Neural crest cell (in vitro differentiated cells): ENCODE data around the gene TERB1. TPM values are rescaled to one million over a fixed set of nuclear protein-coding genes. Genes with fewer than 3 reads are reported as not detected.
A peak's percentile ranks its signal among the peaks of the same experiment; 100 is the strongest.

Experiments
- DNase-seq: peaks from one replicate; pipeline ENCODE4 v3.0.0; 2021; ENCODE audit warnings: low read depth, mixed read lengths, low spot score
- H3K27ac Mint-ChIP-seq: one replicate; pipeline ENCODE4 v1.8.0; 2021; ENCODE audit warnings: mild to moderate bottlenecking, mixed read lengths; ENCODE audit not compliant: unreplicated experiment
- H3K27me3 Mint-ChIP-seq: 2 replicates; pipeline ENCODE4 v1.8.0; 2021; ENCODE audit warnings: low read depth, mild to moderate bottlenecking, mixed read lengths
- H3K36me3 Mint-ChIP-seq: 2 replicates; pipeline ENCODE4 v1.8.0; 2021; ENCODE audit warnings: low read depth, mild to moderate bottlenecking, mixed read lengths
- H3K4me1 Mint-ChIP-seq: 2 replicates; pipeline ENCODE4 v1.8.0; 2021; ENCODE audit warnings: mixed read lengths
- H3K4me3 Mint-ChIP-seq: one replicate; pipeline ENCODE4 v1.8.0; 2021; ENCODE audit warnings: mild to moderate bottlenecking, mixed read lengths
- H3K9me3 Mint-ChIP-seq: 2 replicates; pipeline ENCODE4 v1.8.0; 2021; ENCODE audit warnings: mixed read lengths
- total RNA-seq: library from RNA; stranded (reverse); gene quantifications from 2 replicates; pipeline ENCODE4 v1.2.1, GENCODE V29; 2021
- TF ChIP-seq, protein P1 (sequence below): fragments of 200-600 bp; sonication (generic); conservative IDR thresholded peaks from 2 replicates; pipeline ENCODE4 v1.5.0; 2021; ENCODE audit warnings: antibody characterized with exemption, mild to moderate bottlenecking

The TERB1 gene
- total RNA-seq, 1 donor from 2014 or later: 0.26 TPM

- TF ChIP-seq, protein P1, sequence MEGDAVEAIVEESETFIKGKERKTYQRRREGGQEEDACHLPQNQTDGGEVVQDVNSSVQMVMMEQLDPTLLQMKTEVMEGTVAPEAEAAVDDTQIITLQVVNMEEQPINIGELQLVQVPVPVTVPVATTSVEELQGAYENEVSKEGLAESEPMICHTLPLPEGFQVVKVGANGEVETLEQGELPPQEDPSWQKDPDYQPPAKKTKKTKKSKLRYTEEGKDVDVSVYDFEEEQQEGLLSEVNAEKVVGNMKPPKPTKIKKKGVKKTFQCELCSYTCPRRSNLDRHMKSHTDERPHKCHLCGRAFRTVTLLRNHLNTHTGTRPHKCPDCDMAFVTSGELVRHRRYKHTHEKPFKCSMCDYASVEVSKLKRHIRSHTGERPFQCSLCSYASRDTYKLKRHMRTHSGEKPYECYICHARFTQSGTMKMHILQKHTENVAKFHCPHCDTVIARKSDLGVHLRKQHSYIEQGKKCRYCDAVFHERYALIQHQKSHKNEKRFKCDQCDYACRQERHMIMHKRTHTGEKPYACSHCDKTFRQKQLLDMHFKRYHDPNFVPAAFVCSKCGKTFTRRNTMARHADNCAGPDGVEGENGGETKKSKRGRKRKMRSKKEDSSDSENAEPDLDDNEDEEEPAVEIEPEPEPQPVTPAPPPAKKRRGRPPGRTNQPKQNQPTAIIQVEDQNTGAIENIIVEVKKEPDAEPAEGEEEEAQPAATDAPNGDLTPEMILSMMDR: no peak
- H3K27ac Mint-ChIP-seq: no peak overlapping the region
- peaks cover 9% of the 10 kb centered on the region for H3K36me3 Mint-ChIP-seq
- DNase-seq: no peak
- no peaks in the 10 kb centered on the region for H3K27me3 Mint-ChIP-seq
- no peaks in the 10 kb centered on the region for H3K9me3 Mint-ChIP-seq
- H3K4me1 Mint-ChIP-seq: peaks cover 35% of the 10 kb centered on the region
- peak overlapping the region; percentile 31 for H3K4me3 Mint-ChIP-seq
Measured at GRCh38 chr16:66746682-66747081, 54.7 kb downstream of the TERB1 start.

- no peak for DNase-seq
- Mint-ChIP-seq H3K27me3 (no peaks in the 10 kb centered on the region), H3K4me3 (no peak overlapping the region), H3K4me1 (peaks cover 40% of the 10 kb centered on the region), H3K9me3 (no peaks in the 10 kb centered on the region), H3K27ac (no peak overlapping the region), H3K36me3 (peaks cover 9% of the 10 kb centered on the region)
- TF ChIP-seq, protein P1: no peak
Measured at GRCh38 chr16:66746048-66746447, 55.3 kb downstream of the TERB1 start.

GRCh38 chr16:66741950-66742808 lies 59.2 kb downstream of the TERB1 start:
- DNase-seq: no peak
- TF ChIP-seq, protein P1: no peak
- no peaks in the 10 kb centered on the region for H3K9me3 Mint-ChIP-seq
- H3K4me3 Mint-ChIP-seq: peak overlapping the region; percentile 26
- peaks cover 31% of the 10 kb centered on the region for H3K4me1 Mint-ChIP-seq
- H3K27me3 Mint-ChIP-seq: no peaks in the 10 kb centered on the region
- peaks cover 11% of the 10 kb centered on the region for H3K36me3 Mint-ChIP-seq
- H3K27ac Mint-ChIP-seq: peak overlapping the region; percentile 89

- peak; percentile 50 for DNase-seq
- Mint-ChIP-seq H3K4me1 (peaks cover 31% of the 10 kb centered on the region), H3K27ac (peak overlapping the region; percentile 87), H3K27me3 (no peaks in the 10 kb centered on the region), H3K4me3 (no peak overlapping the region), H3K9me3 (no peaks in the 10 kb centered on the region), H3K36me3 (peaks cover 11% of the 10 kb centered on the region)
- TF ChIP-seq, protein P1: no peak
Measured at GRCh38 chr16:66741169-66741900, 60.0 kb downstream of the TERB1 start.

DNA sequence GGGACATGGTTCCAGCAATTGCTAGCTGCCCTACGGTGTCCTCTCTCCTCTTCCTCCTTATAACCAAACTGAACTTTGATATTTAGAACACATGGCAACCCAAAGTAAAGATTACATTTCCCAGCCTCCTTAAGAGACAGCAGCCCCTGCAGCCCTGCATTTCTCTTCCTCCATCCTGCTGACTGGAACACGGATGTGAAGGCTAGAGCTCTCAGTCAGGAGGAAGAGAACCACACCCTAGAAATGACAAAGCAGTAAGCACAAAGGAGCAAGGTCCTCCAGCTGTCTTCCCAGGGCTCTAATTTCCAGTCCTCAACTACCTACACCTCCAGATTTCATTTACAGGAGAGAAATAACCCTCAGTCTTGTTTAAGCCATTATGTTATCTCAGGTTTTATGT lies 60.9 kb downstream of the TERB1 start:
- peaks cover 31% of the 10 kb centered on the region for H3K4me1 Mint-ChIP-seq
- H3K4me3 Mint-ChIP-seq: peak overlapping the region; percentile 51
- H3K9me3 Mint-ChIP-seq: no peaks in the 10 kb centered on the region
- H3K27me3 Mint-ChIP-seq: no peaks in the 10 kb centered on the region
- H3K27ac Mint-ChIP-seq: peak overlapping the region; percentile 69
- H3K36me3 Mint-ChIP-seq: peaks cover 14% of the 10 kb centered on the region
- no peak for DNase-seq
- TF ChIP-seq, protein P1: no peak
